Measurements from ENCODE around the gene KASH5. TPM values are rescaled to one million over a fixed set of nuclear protein-coding genes. Genes with fewer than 3 reads are reported as not detected.

Gene KASH5
- total and polyA plus RNA-seq, 12 donors: not detected

GRCh38 chr19:49344505-49345423 is 43.3 kb upstream of the KASH5 start:
- TF ChIP-seq, protein P1, sequence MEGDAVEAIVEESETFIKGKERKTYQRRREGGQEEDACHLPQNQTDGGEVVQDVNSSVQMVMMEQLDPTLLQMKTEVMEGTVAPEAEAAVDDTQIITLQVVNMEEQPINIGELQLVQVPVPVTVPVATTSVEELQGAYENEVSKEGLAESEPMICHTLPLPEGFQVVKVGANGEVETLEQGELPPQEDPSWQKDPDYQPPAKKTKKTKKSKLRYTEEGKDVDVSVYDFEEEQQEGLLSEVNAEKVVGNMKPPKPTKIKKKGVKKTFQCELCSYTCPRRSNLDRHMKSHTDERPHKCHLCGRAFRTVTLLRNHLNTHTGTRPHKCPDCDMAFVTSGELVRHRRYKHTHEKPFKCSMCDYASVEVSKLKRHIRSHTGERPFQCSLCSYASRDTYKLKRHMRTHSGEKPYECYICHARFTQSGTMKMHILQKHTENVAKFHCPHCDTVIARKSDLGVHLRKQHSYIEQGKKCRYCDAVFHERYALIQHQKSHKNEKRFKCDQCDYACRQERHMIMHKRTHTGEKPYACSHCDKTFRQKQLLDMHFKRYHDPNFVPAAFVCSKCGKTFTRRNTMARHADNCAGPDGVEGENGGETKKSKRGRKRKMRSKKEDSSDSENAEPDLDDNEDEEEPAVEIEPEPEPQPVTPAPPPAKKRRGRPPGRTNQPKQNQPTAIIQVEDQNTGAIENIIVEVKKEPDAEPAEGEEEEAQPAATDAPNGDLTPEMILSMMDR (IDR thresholded peaks at IDR 0.05): no peak
- 80 to 84% methylated on average over 11 of the region's 11 CpGs for WGBS, 2 donors
- H3K27me3 ChIP-seq: no peaks in the 10 kb centered on the region
- no peaks in the 10 kb centered on the region for H3K9me3 ChIP-seq
- ATAC-seq (no peak), DNase-seq (no peak)
- no peak overlapping the region for H3K4me3 ChIP-seq
- intact Hi-C loops (cut with DNase I): no loop called here
- H3K36me3 ChIP-seq: peaks cover 0 to 92% (median 76%) of the 10 kb centered on the region in 9 donors
- H3K27ac ChIP-seq: no peak overlapping the region
- peaks cover 0 to 17% (median 13%) of the 10 kb centered on the region in 9 donors for H3K4me1 ChIP-seq

DNA sequence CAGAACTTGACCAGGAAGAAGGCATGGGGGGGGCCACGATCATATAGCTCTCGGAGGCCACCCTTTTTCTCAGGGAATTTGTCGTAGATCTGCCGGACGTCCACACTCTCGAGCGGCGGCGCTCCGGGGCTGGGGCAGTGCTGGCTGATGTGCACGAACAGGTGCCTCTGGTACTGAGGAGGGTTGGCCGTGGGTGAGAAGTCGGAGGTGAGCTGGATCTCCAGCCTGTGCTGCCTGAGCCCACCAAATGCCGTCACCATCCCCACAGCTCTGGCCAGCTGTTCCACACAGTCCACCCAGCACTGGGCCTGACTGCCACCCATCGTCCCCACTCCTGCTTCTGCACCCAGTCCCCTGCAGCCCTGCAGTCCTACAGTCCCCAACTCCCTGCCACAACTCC is 40.9 kb upstream of the KASH5 start:
- 96 to 97% methylated on average over 15 of the region's 15 CpGs for WGBS, 2 donors
- TF ChIP-seq, protein P1 (IDR thresholded peaks at IDR 0.05): no peak
- H3K36me3 ChIP-seq: peaks cover 0 to 100% (median 76%) of the 10 kb centered on the region in 9 donors
- H3K9me3 ChIP-seq: no peaks in the 10 kb centered on the region
- intact Hi-C loops (cut with DNase I): no loop called here
- no peak overlapping the region for H3K4me3 ChIP-seq
- ATAC-seq: peak in 5 of 8 donors; percentile 5 to 14 (median 9)
- H3K4me1 ChIP-seq: no peaks in the 10 kb centered on the region
- no peak overlapping the region for H3K27ac ChIP-seq
- H3K27me3 ChIP-seq: no peaks in the 10 kb centered on the region
- DNase-seq: no peak

DNA sequence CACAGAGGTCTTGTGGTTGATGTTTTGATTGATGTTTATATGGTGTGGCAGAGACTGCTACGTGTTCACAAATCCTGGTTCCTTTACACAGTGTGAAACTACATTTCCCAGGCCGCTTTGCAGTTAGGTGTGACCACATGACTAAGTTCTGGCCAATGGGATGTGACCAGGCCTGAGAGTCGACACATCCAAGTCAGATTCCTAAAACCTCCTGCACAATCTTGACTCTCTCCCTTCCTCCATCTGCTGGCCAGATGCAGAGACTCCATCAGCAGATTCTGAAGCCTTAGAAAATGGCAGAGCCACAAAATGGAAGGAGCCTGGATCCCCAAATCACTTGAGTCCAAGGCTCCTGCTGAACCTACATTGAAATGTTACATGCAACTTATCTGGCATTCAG is 40.2 kb upstream of the KASH5 start:
- H3K27ac ChIP-seq: no peak overlapping the region
- DNase-seq: no peak
- no peaks in the 10 kb centered on the region for H3K27me3 ChIP-seq
- H3K4me3 ChIP-seq: no peak overlapping the region
- H3K9me3 ChIP-seq: no peaks in the 10 kb centered on the region
- TF ChIP-seq, protein P1 (IDR thresholded peaks at IDR 0.05): peak in 1 of 9 donors; percentile 19
- H3K36me3 ChIP-seq: peaks cover 0 to 100% (median 75%) of the 10 kb centered on the region in 9 donors
- intact Hi-C loops (cut with DNase I): no loop called here
- H3K4me1 ChIP-seq: no peaks in the 10 kb centered on the region
- WGBS, 2 donors: 67 to 72% methylated on average over 3 of the region's 3 CpGs
- ATAC-seq: peak; percentile 34 to 76 (median 64)

- Histone ChIP-seq H3K4me3 (no peak overlapping the region), H3K9me3 (no peaks in the 10 kb centered on the region)
Measured at GRCh38 chr19:49348305-49349189, 39.5 kb upstream of the KASH5 start.

More at GRCh38 chr19:49348305-49349189, 39.5 kb upstream of the KASH5 start:
- peaks cover 0 to 100% (median 68%) of the 10 kb centered on the region in 9 donors for H3K36me3 ChIP-seq
- no peaks in the 10 kb centered on the region for H3K4me1 ChIP-seq
- DNase-seq (no peak), ATAC-seq (no peak)
- 94 to 96% methylated on average over 12 of the region's 12 CpGs for WGBS, 2 donors
- TF ChIP-seq, protein P1 (IDR thresholded peaks at IDR 0.05): no peak
- no peaks in the 10 kb centered on the region for H3K27me3 ChIP-seq
- H3K27ac ChIP-seq: no peak overlapping the region
- intact Hi-C loops (cut with DNase I): no loop called here

Measured in heart right ventricle (tissue), 16 donors.